GM19463 (cell line): ENCODE data around the gene BACE2.

Experiments used
- ATAC-seq: cut with Tn5 transposase; IDR thresholded peaks from one replicate; pipeline ENCODE4 v1.9.1; 2021; ENCODE audit warnings: mild to moderate bottlenecking, moderate library complexity; ENCODE audit not compliant: unreplicated experiment

The BACE2 gene

DNA sequence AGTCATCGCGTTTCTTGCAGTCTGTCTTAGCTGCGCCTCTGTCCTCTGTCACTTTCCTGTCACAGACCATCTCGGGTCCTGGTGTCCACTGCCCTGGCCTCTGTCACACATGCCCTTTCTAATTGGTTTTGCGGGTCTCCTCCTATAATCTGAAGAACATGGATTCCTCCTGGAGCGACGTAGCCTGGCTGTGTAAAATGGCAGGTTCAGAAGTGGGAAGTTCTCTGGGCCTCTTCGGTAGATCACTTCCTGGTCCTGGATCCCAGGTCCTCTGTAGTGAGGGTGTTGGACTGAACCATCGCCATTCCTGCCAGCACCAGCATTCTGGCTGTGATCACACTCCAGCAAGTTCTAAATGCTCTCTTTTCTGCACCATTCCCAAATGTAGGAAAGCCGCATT lies 149.5 kb downstream of the BACE2 start:
- no peak for ATAC-seq

DNA sequence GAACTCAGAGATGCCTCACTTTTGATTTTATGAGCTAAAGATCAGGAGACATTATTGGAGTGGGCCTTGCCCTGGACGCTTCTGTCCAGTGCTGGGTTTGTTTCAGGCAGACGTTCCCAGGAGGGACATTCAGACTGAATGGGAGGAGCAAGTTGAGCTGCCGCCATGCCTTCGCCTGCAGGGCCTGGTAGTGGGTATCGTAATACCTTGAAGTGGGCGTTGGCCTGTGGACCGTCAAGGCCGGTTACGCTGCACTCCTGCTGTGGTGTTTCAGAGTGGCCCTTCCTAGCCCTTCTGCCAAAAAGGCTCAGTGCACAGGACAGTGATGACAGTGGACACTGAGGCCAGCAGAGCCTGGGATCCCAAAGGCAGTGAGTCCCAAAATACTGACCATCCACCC lies 150.3 kb downstream of the BACE2 start:
- no peak for ATAC-seq

DNA sequence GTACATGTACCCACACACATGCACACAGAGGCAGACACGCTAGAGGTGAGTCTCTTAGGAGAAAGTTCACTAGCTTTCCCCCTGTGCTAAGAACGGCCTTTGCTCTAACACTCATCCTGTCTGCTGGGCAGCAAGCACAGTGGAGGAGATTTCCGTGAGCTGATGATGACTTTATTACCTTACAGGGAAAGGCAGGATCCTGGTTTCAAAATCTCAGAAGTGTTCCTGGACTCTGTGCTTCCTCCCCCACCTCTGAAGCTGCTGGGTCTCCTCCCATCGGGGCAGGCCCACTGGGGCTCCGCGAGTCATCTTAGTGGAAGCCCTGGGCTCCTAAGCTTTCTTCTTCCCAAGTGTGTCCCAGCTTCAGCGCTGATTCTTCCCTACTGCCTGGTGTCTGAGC lies 151.3 kb downstream of the BACE2 start:
- ATAC-seq = no peak

DNA sequence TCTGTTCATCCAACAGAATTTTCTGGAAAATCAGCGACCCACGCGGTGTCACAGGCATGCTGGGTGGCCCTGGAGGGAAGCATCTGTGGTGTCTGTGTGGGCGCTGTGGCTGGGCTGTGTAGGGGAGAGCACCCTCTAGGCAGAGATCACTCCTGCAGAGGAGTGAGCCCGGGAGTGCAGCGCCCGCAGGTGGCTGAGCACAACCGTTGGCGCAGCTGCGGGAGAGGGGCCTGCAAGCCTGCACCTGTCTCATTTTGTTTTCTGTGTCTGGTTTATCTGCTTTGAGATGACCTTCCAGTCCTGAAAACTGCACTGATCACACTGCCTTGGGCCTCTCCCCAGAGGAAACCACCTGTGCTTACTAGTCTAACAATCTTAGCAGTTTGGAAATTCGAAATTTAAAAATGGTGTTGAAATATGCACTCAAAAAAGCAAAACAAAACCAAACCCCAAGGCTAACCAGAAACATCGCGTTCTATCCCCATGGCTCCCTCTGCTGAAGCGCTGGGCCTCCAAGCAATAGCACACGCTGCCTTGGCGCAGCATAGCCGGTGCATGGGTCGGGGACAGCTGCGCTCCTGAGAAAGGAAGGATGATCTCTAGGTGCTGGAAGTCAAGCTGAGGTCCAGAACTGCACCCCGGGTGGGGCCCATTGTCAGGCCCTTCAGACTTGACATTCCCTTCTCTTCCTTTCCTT lies 153.4 kb downstream of the BACE2 start:
- ATAC-seq = no peak

DNA sequence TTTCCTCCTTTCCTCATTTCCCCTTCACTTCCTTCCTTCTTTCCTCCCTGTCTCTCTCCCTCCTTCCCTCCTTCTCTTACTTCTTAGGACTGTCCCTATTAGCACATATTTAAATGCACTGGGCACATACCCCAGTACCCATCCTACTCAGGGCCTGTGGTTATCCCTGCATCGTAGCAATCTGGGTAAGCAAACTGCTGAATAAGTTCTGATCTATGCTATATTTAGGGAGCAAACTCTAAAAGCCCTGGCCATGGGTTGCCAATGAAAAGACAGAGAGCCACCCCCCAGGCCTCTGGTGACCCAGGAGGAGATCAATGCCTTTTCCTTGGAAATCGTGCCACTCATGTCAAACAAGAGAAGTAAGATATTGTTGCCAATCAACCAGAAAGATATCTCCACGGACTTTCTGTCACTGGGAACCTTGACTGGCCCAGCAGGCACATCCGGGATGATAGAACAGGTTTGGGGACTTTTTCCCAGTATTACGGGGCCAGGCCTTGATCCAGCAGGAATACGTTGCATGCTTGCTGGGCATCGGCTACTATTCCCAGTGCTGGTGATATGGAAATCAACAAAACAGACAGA lies 154.0 kb downstream of the BACE2 start:
- ATAC-seq = no peak

DNA sequence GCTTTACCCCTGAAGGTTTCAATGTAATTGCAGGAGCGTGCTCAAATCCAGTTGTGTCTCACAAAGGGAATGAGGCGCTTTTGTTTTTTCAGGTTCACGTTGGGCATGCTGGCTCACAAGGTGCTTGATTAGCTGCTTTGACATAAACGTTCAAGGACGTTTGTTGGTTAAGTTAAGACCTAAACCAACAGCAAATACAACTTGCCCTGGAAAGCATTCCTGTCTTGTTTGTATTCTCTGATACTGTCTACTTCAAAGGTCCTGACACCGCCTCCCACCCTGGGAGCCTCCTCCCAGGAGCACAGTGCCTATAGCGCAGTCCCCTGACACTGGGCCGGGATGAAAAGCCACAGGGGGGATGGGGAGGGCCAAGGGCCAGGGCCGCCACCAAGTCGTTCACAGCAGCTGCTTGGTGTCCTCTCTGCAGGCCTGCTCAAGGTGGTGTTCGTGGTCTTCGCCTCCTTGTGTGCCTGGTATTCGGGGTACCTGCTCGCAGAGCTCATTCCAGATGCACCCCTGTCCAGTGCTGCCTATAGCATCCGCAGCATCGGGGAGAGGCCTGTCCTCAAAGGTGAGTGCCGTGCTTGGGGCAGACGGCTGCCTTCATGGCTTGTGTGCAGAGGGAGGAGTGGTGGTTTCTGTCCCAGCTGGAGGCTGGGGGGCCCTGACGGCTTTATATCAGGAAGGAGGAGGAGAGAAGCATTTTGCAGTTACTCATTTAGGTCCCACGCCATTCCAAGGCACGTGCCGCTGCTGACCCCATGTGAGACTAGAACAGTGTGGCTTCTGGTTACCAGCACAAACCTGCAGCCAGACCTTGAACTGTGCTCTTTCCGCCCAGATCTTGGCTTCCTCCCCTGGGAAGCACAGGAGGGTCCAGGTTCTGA lies 154.8 kb downstream of the BACE2 start:
- no peak for ATAC-seq

DNA sequence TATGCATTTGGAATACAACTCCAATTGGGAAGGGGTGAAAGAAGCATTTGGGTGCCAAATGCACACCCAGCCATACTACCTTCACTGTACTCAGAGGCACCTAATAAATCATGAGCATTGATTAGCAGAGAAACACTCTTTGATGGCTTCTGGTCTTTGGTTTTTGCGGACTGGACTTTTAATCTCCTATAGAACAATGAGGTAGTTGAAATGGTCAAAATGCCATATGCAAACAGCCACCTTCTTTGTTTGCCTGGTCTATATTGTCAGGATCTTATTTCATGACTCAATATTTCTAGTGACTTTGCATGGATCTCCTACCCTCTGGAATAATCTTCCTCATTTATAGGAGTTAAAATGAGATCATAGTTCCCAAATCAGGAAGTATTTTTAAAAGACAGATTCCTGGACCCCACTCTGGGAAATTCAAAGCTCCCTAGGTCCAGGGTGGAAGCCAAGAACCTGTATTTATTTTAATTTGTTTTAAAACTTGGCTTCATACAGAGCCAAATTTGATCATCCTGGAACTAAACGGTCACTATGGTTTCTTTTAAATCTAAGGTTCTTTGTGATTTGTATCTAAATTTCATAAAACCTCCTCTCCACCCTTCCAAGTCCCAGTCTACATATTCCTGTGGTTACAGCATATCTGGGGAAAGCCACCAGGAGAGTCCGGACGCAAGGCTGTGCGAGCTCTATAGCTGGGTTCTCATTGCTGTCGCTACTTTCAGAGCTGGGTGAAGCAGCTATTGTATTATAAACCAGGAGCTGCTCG lies 157.4 kb downstream of the BACE2 start:
- no peak for ATAC-seq

DNA sequence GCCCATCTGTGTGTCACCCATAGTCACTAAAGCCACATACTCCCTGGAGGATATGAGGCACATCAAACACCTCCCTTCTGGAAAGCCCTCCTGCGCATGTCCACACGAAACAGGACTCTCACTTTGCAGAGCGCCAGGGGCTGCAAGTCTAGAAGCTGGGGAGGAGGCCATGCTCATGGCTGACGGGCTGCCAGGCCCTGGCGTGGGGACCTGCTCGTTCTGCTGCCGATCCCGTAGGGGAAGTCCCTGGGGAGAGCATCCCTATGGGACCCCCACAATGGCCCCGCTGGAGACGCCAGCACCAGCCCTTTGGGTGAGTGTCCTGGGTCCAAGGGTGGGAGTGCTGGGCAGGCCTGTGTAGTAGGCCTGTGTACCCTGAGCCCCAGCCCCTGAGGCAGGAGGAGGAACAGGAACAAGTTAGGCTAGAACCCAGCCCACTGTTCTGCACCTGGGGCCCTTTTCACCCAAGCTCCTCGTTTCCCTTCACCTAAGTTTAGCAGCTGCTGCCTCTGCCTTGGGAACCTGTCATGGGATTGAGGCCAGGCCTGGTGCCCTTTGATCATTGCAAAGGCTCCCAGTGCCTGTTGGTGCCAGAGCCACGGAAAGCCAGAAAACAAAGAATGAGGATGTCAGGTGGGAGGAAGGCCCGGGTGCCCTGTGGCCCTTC lies 158.6 kb downstream of the BACE2 start:
- no peak for ATAC-seq

DNA sequence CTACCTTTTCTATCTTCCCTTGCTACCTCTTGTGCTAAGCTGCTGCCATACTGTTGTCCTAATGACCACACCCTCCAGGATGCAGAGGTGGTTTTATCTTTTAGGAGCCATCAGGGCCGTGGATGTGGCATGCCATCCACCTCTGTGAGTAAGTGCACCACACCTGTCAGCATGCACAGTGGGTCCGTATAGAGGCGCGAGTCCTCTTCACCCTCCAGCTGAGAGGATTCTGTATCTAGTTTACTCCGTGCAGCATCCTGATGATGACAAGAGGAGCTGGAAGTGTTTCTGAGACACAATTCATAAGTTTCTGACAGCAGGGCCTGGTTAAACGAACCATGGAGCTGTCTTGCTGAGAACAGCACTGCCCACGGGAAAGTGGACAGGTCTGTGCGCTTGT lies 159.8 kb downstream of the BACE2 start:
- ATAC-seq = no peak

DNA sequence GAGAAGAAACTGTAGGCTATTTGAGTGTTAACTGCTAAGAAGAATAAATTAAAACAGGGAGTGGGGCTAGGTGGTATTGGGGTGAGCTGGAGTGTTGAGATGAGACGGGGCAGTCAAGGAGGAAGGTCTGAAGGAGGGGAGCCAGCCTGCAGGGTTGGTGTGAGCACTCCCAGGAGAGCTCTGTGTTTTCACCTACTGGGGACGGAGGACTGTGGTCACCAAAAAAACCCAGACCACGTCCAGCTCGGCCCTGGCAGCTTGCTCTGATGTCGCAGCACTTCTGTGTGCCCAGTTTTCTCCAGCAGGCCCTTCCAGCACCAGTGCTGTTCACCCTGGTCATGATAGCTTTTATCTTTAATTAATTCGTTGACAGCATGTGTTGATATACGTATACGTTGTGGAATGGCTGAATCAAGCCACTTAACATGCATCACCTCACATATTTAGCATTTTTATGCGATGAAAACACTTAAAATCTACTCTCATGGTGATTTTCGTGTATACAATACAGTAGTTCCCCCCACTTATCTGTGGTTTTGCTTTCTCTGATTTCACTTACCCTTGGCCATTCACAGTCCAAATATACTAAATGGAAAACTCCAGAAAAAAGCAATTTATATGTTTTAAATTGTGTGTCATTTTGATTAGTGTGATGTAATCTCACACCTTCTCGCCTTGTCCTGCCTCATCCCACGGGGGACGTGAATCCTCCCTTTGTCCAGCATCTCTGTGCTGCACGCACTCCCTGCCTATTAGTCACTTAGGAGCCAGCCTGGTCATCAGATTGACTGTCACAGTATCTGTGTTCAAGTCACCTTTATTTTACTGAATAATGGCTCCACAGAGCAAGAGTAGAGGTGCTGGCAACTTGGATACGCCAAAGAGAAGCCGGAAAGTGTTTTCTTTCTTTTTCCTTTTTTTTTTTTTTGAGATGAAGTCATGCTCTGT lies 161.0 kb downstream of the BACE2 start:
- no peak for ATAC-seq
